Colonic mucosa (tissue), 4 donors: ENCODE measurements around the gene ZNF223. TPM values are rescaled to one million over a fixed set of nuclear protein-coding genes. Genes with fewer than 3 reads are reported as not detected.

Source experiments
- DNase-seq: peaks from one replicate; pipeline ENCODE4 v3.0.0-alpha.2; 2020
- H3K27ac ChIP-seq: fragments of 200-600 bp; one replicate; pipeline ENCODE4 v1.8.0; 2021
- H3K27me3 ChIP-seq: fragments of 200-600 bp; one replicate; pipeline ENCODE4 v1.8.0; 2021
- H3K36me3 ChIP-seq: fragments of 200-600 bp; one replicate; pipeline ENCODE4 v1.8.0; 2021
- H3K4me1 ChIP-seq: fragments of 200-600 bp; one replicate; pipeline ENCODE4 v1.8.0; 2021; ENCODE audit warnings: mild to moderate bottlenecking
- H3K4me3 ChIP-seq: fragments of 200-600 bp; one replicate; pipeline ENCODE4 v1.8.0; 2021
- H3K9ac ChIP-seq, 2 donors: one replicate each; pipeline ENCODE4 v1.7.0; 2013; ENCODE audit warnings: control low read depth in 2 of 2, low read depth in 2 of 2, low read length in 2 of 2
- H3K9me3 ChIP-seq: fragments of 200-600 bp; one replicate; pipeline ENCODE4 v1.8.0; 2021
- intact Hi-C: fragments of 100-400 bp; cut with DNase I; formaldehyde crosslinking; loops from one replicate; pipeline ENCODE4 v1.14.1; 2022
- total RNA-seq, 2 donors: library from RNA; stranded (reverse); fragmentation: NEBNext Ultra II Directional in 1 of 2; extraction: Animal tissue kit (Norgen Biotek cat#: 25700) in 1 of 2; gene quantifications; one replicate each; pipeline ENCODE4 v1.2.1, GENCODE V29; 2021
- TF ChIP-seq, protein P1 (sequence below): fragments of 200-600 bp; IDR thresholded peaks from one replicate; pipeline ENCODE4 v1.8.0; 2022; ENCODE audit warnings: antibody characterized with exemption, mild to moderate bottlenecking
- donor health status: healthy.
- donor health status: DM: no; HTN: no; CAD: no.
- donor health status: DM: no; HTN: no; CAD: no.

Gene ZNF223
- total RNA-seq = 1 to 10 TPM; 5.1 to 5.5 TPM

DNA sequence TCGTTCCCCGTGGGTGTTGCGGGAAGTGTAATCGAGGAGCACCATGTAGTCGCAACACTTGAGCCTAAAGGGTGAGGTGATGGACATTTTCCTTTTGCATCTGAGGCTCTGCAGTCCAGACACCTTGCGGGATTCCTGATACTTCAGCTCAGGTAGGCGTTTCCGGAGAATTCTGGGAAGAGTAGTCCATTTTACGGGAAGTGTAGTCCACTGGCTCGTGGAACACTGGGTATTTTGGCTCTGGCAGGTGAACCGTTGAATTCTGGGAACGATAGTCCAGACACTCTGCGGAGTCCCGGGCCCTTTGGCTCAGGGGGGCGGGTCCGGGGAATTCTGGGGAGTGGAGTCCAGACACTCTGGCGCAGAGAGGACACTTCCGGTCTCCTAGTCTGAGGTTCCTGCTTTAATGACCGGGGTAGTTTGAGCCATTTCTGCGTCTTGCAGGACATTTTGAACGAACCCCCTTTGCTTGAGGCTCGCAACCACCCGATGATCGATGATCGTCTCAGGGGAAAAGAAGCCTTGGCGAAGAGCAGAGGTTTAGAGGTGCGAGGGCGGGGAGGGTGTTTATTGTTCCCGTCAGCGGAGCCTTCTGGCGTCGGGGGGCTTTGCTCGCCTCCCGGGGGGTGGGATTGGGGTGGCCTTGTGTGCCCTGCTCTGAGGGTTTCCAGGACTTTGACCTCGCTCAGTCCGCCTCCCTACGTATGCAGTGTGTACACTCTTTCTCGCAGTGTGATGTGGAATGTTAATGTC, at the start of gene ZNF223:
Gene ZNF223, plus strand, starts transcription at position 387 of the 753 bp plus-strand sequence. CDS start 3,141 bp downstream, outside the sequence.
- Histone ChIP-seq H3K4me1 (peaks cover 6% of the 10 kb centered on the region), H3K27ac (peak within 1 kb of the TSS; percentile 80), H3K36me3 (peaks cover 4% of the 10 kb centered on the region), H3K4me3 (peak within 1 kb of the TSS; percentile 69), H3K27me3 (no peaks in the 10 kb centered on the region), H3K9me3 (no peaks in the 10 kb centered on the region), H3K9ac (peak within 1 kb of the TSS; percentile 13 to 77)
- peak; percentile 98 for DNase-seq
- TF ChIP-seq, protein P1, sequence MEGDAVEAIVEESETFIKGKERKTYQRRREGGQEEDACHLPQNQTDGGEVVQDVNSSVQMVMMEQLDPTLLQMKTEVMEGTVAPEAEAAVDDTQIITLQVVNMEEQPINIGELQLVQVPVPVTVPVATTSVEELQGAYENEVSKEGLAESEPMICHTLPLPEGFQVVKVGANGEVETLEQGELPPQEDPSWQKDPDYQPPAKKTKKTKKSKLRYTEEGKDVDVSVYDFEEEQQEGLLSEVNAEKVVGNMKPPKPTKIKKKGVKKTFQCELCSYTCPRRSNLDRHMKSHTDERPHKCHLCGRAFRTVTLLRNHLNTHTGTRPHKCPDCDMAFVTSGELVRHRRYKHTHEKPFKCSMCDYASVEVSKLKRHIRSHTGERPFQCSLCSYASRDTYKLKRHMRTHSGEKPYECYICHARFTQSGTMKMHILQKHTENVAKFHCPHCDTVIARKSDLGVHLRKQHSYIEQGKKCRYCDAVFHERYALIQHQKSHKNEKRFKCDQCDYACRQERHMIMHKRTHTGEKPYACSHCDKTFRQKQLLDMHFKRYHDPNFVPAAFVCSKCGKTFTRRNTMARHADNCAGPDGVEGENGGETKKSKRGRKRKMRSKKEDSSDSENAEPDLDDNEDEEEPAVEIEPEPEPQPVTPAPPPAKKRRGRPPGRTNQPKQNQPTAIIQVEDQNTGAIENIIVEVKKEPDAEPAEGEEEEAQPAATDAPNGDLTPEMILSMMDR = no peak
- intact Hi-C loops = no loop called here

DNA sequence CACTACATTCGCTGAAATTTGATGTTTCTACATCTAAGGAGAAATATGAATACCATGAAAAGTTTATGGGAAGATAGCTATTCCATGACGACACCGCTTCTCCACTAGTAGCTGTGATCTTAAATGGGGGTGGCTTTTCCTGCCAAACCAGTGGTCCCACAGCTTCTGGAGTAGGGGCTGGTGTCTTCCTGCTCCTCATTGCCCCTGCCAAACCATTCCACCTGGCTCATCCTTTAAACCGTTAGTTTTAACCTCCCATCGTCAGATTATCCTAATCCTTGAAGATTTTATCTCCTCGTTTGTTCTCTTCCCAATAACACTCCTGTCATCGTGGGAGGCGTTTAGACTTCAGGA, 49.6 kb upstream of the ZNF223 start:
- intact Hi-C loops = no loop called here
- Histone ChIP-seq H3K9me3 (no peaks in the 10 kb centered on the region), H3K27me3 (no peaks in the 10 kb centered on the region), H3K9ac (peak overlapping the region; percentile 63 to 83), H3K36me3 (no peaks in the 10 kb centered on the region), H3K4me3 (peak overlapping the region; percentile 84), H3K27ac (no peak overlapping the region), H3K4me1 (no peaks in the 10 kb centered on the region)
- DNase-seq = no peak
- TF ChIP-seq, protein P1 = no peak

DNA sequence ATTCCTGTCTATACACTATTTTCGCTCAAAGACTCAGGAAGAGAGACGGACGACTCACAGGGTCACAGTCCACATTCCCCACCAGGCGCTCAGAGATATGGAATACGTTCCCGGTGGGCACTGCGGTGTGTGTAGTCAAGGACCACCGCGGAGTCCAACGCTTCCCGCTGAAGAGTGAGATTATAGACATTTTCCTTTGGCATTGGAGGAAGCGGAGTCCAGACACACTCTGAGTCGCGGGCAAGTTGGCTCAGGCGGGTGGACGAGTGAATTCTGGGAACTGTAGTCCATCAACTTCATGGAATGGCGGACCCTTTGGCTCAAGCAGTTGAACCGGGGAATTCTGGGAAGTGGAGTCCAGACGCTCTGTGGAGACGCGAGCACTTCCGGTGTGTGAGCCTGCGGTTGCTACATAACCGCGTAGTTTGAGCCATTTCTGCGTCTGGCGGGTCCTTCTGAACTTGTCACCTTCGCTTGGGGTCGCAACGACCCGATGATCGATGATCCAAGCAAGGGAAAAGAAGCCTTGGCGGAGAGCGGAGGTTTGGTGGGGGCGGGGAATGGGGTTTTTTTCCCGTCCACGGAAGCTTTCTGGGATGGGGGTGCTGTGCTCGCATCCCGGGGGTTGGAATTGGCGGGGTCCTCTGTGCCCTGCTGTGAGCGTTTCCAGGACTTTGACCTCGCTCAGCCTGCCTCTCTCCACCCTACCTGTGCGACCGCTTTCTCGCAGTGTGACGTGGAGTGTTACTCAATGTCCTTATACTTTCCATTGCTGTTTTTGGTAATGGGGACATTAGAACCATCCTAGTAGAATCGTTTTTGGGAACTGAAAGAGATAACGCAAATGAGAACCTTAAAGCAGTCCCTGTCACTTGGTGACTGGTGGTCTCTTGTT, 49.0 kb upstream of the ZNF223 start, which contains the start of gene ZNF230:
Gene ZNF230, plus strand, starts transcription at position 392 of the 895 bp plus-strand sequence. CDS start 4,122 bp downstream, outside the sequence.
- DNase-seq = peak; percentile 95
- Histone ChIP-seq H3K4me3 (peak within 1 kb of the TSS; percentile 84), H3K27me3 (no peaks in the 10 kb centered on the region), H3K9ac (peak within 1 kb of the TSS; percentile 67 to 83), H3K27ac (peak within 1 kb of the TSS; percentile 56), H3K9me3 (no peaks in the 10 kb centered on the region), H3K4me1 (no peaks in the 10 kb centered on the region), H3K36me3 (no peaks in the 10 kb centered on the region)
- TF ChIP-seq, protein P1 = no peak
- intact Hi-C loops = no loop called here

DNA sequence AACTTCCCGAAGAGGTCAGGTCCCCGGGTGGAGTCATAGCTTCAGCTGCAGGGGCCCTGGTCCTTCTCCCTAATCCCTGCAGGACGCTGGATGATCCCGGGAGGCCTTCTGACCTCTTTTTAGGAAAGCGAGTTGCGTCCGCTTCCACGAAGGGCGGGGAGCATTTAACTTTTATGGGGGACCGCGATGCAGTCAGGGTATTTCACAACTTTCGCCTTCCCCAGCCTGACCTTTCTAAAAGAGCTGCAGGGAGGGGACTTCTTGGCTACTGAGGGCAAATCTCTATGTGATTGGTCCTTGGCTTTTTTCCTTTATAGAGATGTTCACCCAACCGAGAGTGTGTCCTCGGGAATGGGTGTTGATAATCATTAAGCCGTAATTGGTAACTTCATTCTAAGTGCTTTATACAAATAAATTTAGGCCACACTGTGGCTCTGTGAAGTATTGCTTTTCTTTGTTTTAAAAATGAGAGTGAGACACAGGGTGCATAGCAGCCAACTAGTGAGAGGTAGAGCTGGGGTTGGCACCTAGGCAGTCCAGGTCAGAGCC, 48.3 kb upstream of the ZNF223 start:
- Histone ChIP-seq H3K36me3 (no peaks in the 10 kb centered on the region), H3K4me3 (peak overlapping the region; percentile 84), H3K27ac (no peak overlapping the region), H3K4me1 (no peaks in the 10 kb centered on the region), H3K27me3 (no peaks in the 10 kb centered on the region), H3K9me3 (no peaks in the 10 kb centered on the region), H3K9ac (peak overlapping the region; percentile 67 to 83)
- TF ChIP-seq, protein P1 = no peak
- intact Hi-C loops = no loop called here
- peak; percentile 24 for DNase-seq

DNA sequence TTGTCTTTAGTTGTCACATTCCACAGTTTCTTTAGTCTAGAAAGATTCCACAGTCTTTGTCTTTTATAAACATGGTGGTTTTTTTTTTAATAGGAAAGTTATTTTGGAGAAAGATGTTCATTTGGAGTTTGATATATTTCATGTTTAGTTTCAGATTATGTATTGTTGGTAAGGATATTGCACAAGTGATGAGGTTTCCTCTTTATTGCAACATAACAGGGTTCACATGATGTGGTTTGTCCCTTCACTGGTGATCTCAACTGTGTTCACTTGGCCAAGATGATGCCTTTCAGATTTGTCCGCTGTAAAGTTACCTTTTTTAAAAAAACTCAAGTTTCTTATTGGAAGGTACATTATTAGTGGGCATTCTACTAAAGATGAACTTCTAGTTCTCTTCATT, 45.9 kb upstream of the ZNF223 start:
- intact Hi-C loops = no loop called here
- H3K9ac ChIP-seq = no peak overlapping the region
- no peak overlapping the region for H3K4me3 ChIP-seq
- no peak for DNase-seq
- no peak overlapping the region for H3K27ac ChIP-seq
- TF ChIP-seq, protein P1 = no peak
- no peaks in the 10 kb centered on the region for H3K4me1 ChIP-seq
- H3K36me3 ChIP-seq = peaks cover 18% of the 10 kb centered on the region
- H3K9me3 ChIP-seq = no peaks in the 10 kb centered on the region
- no peaks in the 10 kb centered on the region for H3K27me3 ChIP-seq
